ENCODE measurements around the gene HCK.
"Not testable (repeated sequence)": the region's sequence is repeated elsewhere in the genome, so short reads cannot be mapped to it uniquely, and the experiment has no call there.

HCK gene

DNA sequence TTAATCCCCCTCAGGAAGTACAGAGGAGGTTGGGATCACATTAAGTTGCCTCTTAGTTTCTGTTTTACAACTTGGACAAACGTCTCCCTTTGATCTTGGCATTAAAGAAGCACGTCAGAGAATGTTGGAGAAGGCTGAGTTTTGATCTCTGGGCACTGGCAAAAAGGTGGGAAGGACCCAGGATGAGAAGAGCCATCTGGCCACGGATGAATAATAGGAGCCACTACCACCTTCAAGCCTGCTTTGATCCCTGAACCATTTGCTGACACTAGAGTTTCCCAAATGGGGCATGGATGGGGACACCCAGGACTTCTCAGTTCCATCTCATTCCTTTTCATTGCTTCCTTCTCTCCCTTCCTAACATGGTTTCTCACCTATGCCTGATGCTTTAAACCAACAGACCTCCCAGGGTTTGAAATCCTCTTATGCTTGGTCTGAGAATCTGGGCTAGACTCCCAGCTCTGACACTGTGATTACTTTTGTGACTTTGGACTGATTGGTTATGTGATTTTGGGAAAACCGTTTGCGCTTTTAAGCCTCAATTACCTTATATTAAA, 63.2 kb downstream of the HCK start:
- intact Hi-C loops (cut with DNase I) = no loop called here
- DNase-seq = no peak

DNA sequence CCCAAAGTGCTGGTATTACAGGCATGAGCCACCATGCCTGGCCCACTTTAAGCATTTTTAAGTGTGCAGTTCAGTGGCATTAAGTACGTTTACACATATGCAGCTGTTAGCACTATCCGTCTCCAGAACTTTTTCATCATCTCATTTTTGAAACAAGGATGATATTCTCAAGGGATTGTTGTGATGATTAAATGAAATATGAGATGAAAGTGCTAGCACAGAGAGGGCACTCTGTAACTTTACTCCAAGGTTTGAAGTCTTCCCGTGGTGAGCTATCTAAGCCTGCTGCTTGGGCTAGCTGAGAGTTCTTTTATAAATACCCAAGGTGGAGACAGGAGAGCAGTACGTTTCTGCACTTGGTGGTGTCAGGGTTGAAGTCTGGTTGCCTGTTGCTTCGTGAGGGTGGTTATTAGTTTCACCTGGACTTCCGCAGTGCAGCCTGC, 64.1 kb downstream of the HCK start:
- DNase-seq = no peak
- intact Hi-C loops (cut with DNase I) = no loop called here

DNA sequence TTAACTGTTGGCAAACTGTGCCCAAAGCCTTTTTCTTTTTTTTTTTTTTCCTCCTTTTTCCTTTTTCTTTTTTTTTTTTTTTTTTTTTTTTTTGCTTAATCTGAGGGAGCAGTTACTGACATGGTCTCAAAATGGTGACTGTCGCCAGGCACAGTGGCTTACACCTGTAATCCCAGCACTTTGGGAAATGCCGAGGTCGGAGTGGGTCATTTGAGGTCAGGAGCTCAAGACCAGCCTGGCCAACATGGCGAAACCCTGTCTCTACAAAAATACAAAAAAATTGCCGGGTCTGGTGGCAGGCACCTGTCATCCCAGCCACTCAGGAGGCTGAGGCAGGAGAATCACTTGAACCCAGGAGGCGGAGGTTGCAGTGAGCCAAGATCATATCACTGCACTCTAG, 64.8 kb downstream of the HCK start:
- intact Hi-C loops (cut with DNase I) = not testable (repeated sequence)

DNA sequence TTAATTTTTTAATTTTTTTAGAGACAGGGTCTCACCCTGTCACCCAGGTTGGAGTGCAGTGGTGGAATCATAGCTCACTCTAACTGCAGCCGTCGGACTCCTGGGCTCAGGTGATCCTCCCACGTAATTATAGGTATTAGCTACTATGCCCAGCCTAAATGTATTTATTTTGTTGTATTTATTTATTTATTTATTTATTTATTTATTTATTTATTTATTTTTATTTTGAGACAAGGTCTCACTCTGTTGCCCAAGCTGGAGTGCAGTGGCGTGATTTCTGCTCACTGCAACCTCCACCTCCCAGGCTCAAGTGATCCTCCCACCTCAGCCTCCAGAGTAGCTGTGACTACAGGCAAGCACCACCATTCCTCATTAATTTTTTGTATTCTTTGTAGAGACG, 66.4 kb downstream of the HCK start:
- intact Hi-C loops (cut with DNase I); DNase-seq: not testable (repeated sequence)

More for the DNA sequence above, 64.8 kb downstream of the HCK start:
- not testable (repeated sequence) for DNase-seq

DNA sequence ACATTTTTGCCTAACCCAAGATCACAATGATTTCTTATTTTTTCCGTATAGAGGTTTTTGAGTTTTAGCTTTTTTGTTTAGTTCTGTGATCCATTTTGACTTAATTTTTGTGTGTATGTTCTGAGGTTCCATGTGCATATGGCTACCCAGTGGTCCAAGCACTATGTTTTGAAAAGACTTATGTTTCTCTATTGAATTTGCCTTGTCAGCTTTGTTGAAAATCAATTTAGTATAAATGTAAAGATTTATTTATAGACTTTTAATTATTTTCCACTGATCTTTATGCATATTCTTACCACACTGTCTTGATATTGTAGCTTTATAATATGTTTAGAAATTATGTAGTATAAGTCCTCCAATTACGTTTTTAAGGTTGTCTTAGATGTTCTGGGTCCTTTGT, 67.7 kb downstream of the HCK start:
- DNase-seq = no peak

DNA sequence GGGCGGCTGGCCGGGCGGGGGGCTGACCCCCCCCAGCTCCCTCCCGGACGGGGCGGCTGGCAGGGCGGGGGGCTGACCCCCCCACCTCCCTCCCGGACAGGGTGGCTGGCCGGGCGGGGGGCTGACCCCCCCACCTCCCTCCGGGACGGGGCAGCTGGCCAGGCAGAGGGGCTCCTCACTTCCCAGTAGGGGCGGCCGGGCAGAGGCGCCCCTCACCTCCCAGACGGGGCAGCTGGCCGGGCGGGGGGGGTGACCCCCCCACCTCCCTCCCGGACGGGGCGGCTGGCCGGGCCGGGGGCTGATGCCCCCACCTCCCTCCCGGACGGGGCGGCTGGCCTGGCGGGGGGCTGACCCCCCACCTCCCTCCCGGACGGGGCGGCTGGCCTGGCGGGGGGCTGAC, 69.9 kb downstream of the HCK start:
- DNase-seq; intact Hi-C loops (cut with DNase I): not testable (repeated sequence)

More for the DNA sequence above, 67.7 kb downstream of the HCK start:
- intact Hi-C loops (cut with DNase I) = no loop called here

DNA sequence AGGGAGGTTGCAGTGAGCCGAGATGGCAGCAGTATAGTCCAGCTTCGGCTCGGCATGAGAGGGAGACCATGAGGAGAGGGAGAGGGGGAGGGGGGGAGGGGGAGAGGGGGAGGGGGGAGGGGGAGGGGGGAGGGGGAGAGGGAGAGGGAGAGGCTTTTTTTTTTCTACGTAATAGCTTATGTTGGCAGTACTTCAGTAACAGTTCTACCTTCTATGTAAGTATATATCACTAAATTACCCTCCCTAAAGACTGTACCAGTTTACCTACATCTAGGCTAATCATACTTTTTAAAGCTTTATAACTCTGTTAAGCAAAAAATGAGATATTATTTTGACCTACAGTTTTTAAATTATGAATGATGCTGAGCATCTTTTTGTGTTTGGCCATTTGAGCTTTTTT, 71.0 kb downstream of the HCK start:
- intact Hi-C loops (cut with DNase I) = no loop called here
- DNase-seq = no peak

DNA sequence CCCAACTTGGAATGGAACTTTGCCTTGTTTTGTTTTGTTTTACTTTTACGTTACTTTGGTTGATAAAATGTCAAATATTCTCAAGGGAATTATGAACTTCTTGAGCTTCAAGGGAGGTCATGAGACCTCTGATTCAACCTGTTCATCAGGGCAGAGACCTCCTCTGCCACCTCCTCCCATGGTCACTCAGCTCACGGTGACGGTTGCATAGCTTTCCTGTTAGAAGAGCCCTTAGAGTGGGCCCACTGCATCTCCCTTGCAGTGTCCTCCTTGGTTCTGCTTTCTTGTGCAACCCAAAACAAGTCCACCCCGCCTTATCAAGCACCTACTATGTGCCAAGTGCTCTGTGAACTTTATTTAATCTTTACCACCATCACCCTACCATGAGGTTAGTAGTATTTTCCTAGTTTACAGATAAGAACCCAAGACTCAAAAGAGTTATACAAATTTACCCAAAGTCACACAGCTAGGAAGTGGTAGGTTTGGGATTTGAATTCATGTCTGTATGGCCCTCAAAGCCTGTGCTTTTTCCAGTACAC, 72.9 kb downstream of the HCK start:
- intact Hi-C loops (cut with DNase I) = no loop called here

DNA sequence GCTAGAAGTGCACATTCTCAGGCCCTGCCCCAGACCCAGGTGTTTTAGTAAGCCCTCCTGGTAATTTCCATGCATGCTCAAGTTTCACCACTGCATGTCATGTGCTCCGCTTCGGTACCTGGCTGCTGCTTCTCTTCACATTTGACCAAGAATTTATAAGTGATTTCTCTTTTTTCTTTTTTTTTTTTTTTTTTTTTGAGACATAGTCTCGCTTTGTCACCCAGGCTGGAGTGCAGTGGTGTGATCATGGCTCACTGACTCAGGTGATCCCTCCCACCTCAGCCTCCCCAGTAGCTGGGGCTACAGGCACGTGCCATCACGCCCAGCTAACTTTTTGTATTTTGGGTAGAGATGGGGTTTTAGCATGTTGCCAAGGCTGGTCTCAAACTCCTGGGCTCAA, 73.5 kb downstream of the HCK start:
- DNase-seq = no peak
- intact Hi-C loops (cut with DNase I) = no loop called here

More for the DNA sequence above, 72.9 kb downstream of the HCK start:
- DNase-seq = no peak

DNA sequence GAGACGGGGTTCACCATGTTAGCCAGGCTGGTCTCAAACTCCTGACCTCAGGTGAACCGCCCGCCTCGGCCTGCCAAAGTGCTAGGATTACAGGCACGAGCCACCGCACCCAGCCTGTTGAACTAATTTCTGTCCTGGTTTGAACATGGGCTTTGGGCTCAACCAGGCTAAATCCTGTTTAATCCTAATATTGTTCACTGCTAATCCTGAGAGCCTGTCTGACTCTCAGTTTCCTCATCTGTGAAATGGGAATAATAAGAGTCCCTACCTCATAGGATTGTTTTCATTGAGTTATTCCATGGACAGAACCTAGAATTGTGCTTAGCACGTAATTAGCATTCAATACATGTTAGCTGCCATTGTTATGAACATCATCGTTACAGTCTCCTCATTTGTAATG, 74.9 kb downstream of the HCK start:
- intact Hi-C loops (cut with DNase I) = no loop called here

DNA sequence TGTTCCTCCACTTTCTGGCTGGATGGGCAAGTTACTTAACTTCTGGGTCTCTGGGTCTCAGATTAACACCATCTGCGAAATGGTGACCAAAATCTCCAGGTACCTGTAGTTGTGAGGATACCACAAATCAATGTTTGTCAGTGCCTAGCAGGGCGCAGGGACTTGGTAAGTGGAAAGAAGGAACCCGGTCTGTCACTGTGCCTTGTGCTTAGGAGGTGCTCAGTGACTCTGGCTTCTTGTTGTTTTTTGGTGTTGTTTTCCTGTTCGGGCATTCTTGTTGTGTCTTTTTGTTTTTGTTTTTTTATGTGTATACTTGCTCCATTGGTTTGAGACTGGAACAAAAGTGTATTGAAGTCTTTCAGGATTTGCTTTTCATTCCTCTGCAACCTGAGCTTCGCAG, 75.3 kb downstream of the HCK start:
- DNase-seq = no peak

More for the DNA sequence above, 74.9 kb downstream of the HCK start:
- DNase-seq = no peak

DNA sequence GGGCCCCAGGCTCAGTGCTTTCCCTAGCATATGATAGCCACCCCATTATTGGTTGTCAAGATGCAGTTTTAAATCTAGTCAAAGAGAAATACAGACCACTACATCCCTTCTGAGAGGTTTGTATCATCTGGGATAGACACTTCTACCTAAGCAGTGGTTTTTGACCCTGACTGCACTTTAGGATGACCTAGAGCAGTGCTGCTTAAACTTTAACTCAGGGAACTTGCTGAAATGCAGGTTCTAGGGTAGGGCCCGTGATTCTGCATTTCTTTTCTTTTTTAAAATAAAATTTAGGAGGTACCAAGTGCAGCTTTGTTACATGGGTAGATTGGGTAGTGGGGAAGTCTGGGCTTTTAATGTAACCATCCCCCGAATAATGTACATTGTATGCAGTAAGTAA, 76.1 kb downstream of the HCK start:
- DNase-seq = no peak
- intact Hi-C loops (cut with DNase I) = no loop called here

More for the DNA sequence above, 75.3 kb downstream of the HCK start:
- intact Hi-C loops (cut with DNase I) = no loop called here

DNA sequence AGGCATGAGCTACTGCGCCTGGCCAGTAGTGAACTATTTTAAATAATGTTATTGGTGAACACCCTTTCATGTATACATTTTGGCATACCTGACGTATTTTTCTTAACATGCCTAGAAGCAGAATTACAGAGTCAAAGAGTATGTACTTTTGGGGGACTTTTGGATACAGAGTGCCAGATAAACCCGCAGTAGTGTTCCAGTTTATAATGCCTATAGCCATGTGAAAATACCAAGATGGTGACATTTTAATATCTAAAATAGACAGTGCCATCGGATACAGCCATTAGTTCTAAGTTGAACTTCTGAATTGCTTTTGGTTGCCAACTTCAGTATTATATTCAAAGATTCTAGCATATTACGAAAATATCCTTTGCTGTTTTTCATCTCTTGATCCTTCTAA, 77.8 kb downstream of the HCK start:
- DNase-seq = no peak
- intact Hi-C loops (cut with DNase I) = no loop called here

DNA sequence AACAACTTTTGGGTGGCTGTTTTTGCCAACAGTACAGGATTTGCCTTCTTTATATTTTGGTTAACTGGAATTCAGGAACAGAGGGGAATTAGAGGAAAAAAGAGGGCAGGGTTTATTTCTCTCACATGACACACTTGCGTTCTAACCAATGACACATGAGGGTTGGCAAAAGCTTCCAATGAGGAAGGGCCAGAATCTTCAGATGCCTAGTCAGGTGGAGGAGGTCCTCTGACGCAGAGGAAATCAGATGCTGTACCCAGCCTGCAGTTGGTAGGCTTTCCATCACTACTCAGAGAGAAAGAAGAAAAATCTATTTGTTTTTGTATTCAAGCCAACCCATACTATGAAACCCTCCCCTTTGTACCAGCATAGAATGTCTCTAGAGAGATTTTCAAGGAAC, 78.3 kb downstream of the HCK start:
- DNase-seq = no peak
- intact Hi-C loops (cut with DNase I) = no loop called here

DNA sequence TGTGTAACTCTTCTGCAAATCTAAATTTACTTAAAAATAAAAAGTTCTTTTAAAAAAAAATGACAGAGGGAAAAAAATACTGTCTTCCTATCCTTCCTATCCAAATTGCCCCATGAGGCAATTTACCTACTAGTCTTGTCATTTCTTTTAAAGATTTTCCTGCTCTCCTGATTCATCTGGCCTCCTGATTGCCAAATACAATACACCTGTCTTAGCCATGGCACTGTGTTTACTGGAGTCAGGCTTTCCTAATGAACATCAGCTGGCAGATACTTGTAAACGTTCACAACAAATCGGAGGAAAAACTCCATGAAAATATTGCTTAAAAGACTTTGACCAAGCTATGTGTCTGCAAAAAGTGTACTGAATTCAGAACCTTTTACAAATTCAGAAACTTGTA, 78.9 kb downstream of the HCK start:
- intact Hi-C loops (cut with DNase I) = no loop called here
- no peak for DNase-seq

DNA sequence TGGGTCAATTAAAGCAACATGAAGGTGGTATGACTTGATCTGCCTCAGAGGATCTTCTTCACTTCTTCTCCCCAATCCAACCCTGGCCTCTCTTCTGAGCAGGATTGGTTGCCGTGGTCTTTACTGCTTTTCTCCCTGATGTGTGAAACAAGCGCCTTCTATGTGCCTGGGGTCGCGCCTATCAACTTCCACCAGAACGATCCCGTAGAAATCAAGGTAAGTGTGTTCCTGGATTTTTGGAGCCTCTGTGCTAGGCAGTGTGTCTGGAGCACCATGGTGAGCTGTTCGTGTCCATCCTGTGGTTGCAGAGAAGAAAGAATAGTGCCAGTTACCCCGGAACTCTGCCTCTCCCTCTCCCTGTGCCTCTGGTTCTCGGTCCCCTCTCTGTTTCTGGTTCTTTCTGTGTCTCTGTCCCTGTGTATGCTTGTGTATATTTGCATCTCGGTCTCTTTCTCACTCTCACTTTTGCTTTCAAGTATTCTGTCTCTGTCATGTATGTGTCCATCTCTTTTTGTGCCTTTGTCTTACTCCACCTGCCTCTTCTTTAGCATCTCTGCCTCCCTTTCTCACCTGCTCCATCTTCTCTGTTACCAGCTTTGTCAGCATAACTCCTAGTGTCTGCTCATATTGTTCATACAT, 81.0 kb downstream of the HCK start:
- no peak for DNase-seq
- intact Hi-C loops (cut with DNase I) = no loop called here

DNA sequence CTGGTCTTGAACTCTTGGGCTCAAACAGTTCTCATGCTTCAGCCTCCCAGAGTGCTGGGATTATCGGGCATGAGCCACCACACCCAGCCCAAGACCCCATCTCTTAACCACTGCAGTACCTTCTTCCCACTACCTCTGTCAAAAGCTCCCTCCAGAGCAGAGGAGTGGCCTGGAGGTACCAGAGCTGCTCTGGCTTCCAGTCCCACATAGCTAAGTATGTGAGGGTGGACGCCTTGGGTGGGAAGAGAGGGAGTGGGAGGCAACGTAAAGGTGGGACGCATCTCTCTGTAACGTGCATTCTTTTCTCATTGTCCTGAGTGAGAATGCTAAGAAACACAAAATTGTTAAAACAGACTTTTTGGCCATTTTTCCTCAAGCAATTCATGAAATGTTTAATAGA, 82.0 kb downstream of the HCK start:
- no peak for DNase-seq
- intact Hi-C loops (cut with DNase I) = no loop called here

DNA sequence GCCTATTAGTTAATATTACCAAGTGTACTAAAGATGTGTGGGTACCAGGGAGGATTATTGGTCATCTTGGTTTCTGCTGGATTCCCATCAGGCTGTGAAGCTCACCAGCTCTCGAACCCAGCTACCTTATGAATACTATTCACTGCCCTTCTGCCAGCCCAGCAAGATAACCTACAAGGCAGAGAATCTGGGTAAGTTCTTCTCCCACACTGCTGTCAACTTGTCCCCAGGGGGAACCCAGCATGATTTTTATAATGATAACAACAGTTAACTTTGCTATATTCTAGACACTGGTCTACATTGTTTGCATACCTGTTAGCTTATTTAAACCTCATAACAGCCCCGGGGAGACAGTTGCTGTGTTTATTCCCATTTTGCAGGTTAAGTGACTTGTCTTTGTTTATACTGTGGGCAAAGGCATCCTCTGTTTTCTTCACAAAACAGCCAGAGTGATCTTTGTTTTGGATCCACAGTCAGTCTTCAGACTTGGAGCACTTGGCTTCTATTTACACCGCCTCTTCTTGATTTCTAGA, 84.0 kb downstream of the HCK start:
- DNase-seq = no peak
- intact Hi-C loops (cut with DNase I) = no loop called here

DNA sequence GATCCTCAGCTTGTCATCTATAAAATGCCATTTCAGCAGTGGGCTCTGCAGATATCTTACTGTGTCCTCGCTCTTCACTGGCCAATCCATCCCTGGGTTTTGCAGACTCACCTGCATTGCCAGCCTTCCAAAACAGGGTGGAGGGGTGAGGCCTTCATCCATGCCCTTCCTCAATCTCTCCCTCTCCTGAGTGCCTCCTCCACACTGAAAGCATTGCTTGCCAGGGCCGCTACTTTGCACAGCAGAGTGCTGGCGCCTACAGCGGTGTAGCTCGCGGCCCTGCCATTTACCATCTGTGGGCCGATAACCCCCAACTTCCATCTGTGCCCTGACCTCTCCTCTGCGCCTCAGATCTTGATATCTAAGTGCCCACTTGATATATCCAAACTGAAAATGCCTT, 86.9 kb downstream of the HCK start:
- no peak for DNase-seq
- intact Hi-C loops (cut with DNase I) = no loop called here

DNA sequence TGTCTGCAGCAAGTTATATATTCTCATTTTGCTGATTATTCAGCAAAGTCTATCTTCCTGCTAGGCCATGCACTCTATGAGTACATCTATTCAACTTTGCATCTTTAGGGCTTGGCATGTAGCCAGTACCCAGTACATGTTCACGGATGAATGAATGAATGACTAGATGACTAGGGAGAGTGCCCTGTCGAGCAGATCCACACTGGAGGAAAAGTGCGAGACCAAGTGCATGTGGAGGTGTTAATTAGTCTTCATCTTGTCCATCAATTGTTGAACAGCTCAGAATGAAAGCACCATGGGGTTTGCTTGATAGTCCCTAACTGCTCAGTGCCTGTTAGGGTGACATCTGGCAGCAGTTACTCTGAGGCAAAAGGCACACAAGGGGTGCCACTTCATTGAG, 87.9 kb downstream of the HCK start:
- intact Hi-C loops (cut with DNase I) = no loop called here
- no peak for DNase-seq

DNA sequence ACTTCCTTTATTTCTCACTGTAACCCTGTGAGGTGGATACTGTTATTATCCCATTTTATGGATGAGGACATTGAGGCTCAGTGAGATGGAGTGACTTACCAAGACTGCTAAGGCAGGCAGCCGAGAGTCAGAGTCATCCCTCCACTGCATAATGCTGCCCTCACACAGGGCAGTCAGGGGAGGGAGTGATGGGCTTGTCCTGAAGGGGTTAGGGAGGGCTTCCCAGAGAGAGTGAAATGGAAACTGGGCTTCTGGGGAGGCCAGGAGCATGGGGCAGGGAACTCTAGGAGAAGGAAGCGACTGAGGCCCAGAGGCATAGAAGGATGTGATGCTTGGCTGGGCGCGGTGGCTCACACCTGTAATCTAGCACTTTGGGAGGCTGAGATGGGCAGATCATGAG, 88.6 kb downstream of the HCK start:
- intact Hi-C loops (cut with DNase I) = no loop called here
- no peak for DNase-seq

All from head of caudate nucleus (tissue), 42 donors.